H1 (cell line): ENCODE data around the gene UBR1. TPM values are rescaled to one million over a fixed set of nuclear protein-coding genes. Genes with fewer than 3 reads are reported as not detected.

Experiments used
- CTCF ChIA-PET: fragments of 300-600 bp; sonication (Branson Sonifier 250); formaldehyde crosslinking; loops from one replicate; lab custom pipeline; 2021; ENCODE audit not compliant: partially characterized antibody; lab: Charles Lee
- POLR2A ChIA-PET: fragments of 300-600 bp; sonication (Branson Sonifier 250); formaldehyde crosslinking; loops from one replicate; lab custom pipeline; 2021; ENCODE audit warnings: inconsistent platforms; ENCODE audit not compliant: partially characterized antibody; lab: Charles Lee
- DNase-seq, 2 experiments: peaks; one replicate each; pipeline versions ENCODE4 v3.0.0 to v3.0.0-alpha.2; 2010 to 2022; ENCODE audit warnings: low spot score in 2 of 2, low read depth in 1 of 2, mixed read lengths in 1 of 2
- FAIRE-seq: peaks from 2 replicates; lab custom pipeline; 2011; peaks lifted over from hg19 to GRCh38; lab: Jason Lieb, UNC
- H2AFZ ChIP-seq: 2 replicates; pipeline ENCODE4 v1.8.1; 2012; ENCODE audit warnings: low read length, inconsistent platforms
- H2AK5ac ChIP-seq: 2 replicates; pipeline ENCODE4 v1.6.1; 2013; ENCODE audit warnings: low read depth, low read length
- H2BK120ac ChIP-seq: replicated peaks from 2 replicates; pipeline ENCODE3; 2013; ENCODE audit warnings: low read depth, low read length, inconsistent platforms
- H2BK12ac ChIP-seq: 2 replicates; pipeline ENCODE4 v1.6.1; 2013; ENCODE audit warnings: low read depth, low read length
- H2BK15ac ChIP-seq: 2 replicates; pipeline ENCODE4 v1.6.1; 2013; ENCODE audit warnings: low read length
- H2BK20ac ChIP-seq: 2 replicates; pipeline ENCODE4 v1.6.1; 2013; ENCODE audit warnings: low read length
- H2BK5ac ChIP-seq: 2 replicates; pipeline ENCODE4 v1.6.1; 2013; ENCODE audit warnings: low read depth, low read length
- H3K14ac ChIP-seq: 2 replicates; pipeline ENCODE4 v1.6.1; 2013; ENCODE audit warnings: inconsistent platforms; ENCODE audit not compliant: insufficient read length
- H3K18ac ChIP-seq: 2 replicates; pipeline ENCODE4 v1.6.1; 2013; ENCODE audit warnings: low read length; ENCODE audit errors: extremely low read depth
- H3K23ac ChIP-seq: 2 replicates; pipeline ENCODE4 v1.6.1; 2013; ENCODE audit warnings: inconsistent platforms; ENCODE audit not compliant: insufficient read length
- H3K23me2 ChIP-seq: 2 replicates; pipeline ENCODE4 v1.6.1; 2013; ENCODE audit warnings: low read depth, low read length
- H3K27ac ChIP-seq: 2 replicates; pipeline ENCODE4 v1.6.1; 2011; ENCODE audit warnings: low read depth, low read length, inconsistent platforms
- H3K27me3 ChIP-seq, 4 experiments: replicated peaks in 1 of 4; 1 replicate in 1 of 4; 2 replicates in 3 of 4; pipeline versions ENCODE4 v1.6.1 to v1.8.1; 2011 to 2013; ENCODE audit warnings: low read length in 3 of 4, mild to moderate bottlenecking in 3 of 4, inconsistent platforms in 2 of 4, mixed read lengths in 2 of 4, moderate library complexity in 1 of 4; ENCODE audit not compliant: control insufficient read depth in 3 of 4, insufficient read depth in 3 of 4; ENCODE audit errors: extremely low read depth in 1 of 4
- H3K36me3 ChIP-seq, 4 experiments: 2 replicates each; pipeline versions ENCODE4 v1.6.1 to v1.8.1; 2011 to 2013; ENCODE audit warnings: mild to moderate bottlenecking in 4 of 4, low read length in 3 of 4, moderate library complexity in 2 of 4, control low read depth in 1 of 4, inconsistent platforms in 1 of 4; ENCODE audit not compliant: insufficient read depth in 4 of 4, control insufficient read depth in 2 of 4
- H3K4ac ChIP-seq: replicated peaks from 2 replicates; pipeline ENCODE3; 2013; ENCODE audit warnings: low read length, low read depth, mixed read lengths, inconsistent platforms; ENCODE audit not compliant: insufficient read length
- H3K4me1 ChIP-seq, 4 experiments: replicated peaks in 1 of 4; 1 replicate in 1 of 4; 2 replicates in 3 of 4; pipeline versions ENCODE4 v1.6.1 to v1.8.1; 2011 to 2013; ENCODE audit warnings: low read length in 3 of 4, inconsistent platforms in 2 of 4, mixed read lengths in 1 of 4; ENCODE audit not compliant: insufficient read depth in 4 of 4, control insufficient read depth in 3 of 4
- H3K4me2 ChIP-seq, 2 experiments: 2 replicates each; pipeline versions ENCODE4 v1.6.1 to v1.8.1; 2011 to 2013; ENCODE audit warnings: low read depth in 2 of 2, low read length in 2 of 2, control low read depth in 1 of 2, inconsistent platforms in 1 of 2, mild to moderate bottlenecking in 1 of 2; ENCODE audit not compliant: insufficient read depth in 1 of 2
- H3K4me3 ChIP-seq, 4 experiments: fragments of 200-600, 300-600 bp in 1 of 4; sonication (generic), shearing (Covaris generic), sonication (Bioruptor Twin) in 1 of 4; 2 replicates each; pipeline versions ENCODE4 v1.5.1 to v1.8.1; 2011 to 2016; ENCODE audit warnings: low read length in 4 of 4, low read depth in 3 of 4, control low read depth in 2 of 4, inconsistent platforms in 2 of 4, mild to moderate bottlenecking in 2 of 4, mixed read lengths in 1 of 4, moderate library complexity in 1 of 4; ENCODE audit not compliant: insufficient read depth in 2 of 4; ENCODE audit errors: extremely low read depth in 1 of 4
- H3K56ac ChIP-seq: replicated peaks from 2 replicates; pipeline ENCODE3; 2013; ENCODE audit warnings: low read depth, mild to moderate bottlenecking, mixed read lengths, low read length, inconsistent platforms; ENCODE audit not compliant: insufficient read length
- H3K79me1 ChIP-seq: 2 replicates; pipeline ENCODE4 v1.6.1; 2013; ENCODE audit warnings: low read depth, low read length, control low read depth
- H3K79me2 ChIP-seq, 2 experiments: 2 replicates each; pipeline versions ENCODE4 v1.6.1 to v1.8.1; 2012 to 2013; ENCODE audit warnings: low read length in 2 of 2, mild to moderate bottlenecking in 2 of 2, inconsistent platforms in 1 of 2; ENCODE audit not compliant: insufficient read depth in 2 of 2, control insufficient read depth in 1 of 2
- H3K9ac ChIP-seq, 4 experiments: replicated peaks in 1 of 4; 1 replicate in 1 of 4; 2 replicates in 3 of 4; pipeline versions ENCODE4 v1.6.1 to v1.8.1; 2011 to 2013; ENCODE audit warnings: low read depth in 3 of 4, low read length in 3 of 4, control low read depth in 2 of 4, mild to moderate bottlenecking in 2 of 4, moderate library complexity in 2 of 4, inconsistent platforms in 1 of 4; ENCODE audit errors: extremely low read depth in 1 of 4
- H3K9me3 ChIP-seq, 2 experiments: 2 replicates each; pipeline versions ENCODE4 v1.6.1 to v1.8.1; 2012 to 2013; ENCODE audit warnings: mild to moderate bottlenecking in 2 of 2, moderate library complexity in 2 of 2, control low read depth in 1 of 2, inconsistent platforms in 1 of 2, low read depth in 1 of 2, low read length in 1 of 2, mixed read lengths in 1 of 2; ENCODE audit not compliant: insufficient read depth in 2 of 2
- H4K20me1 ChIP-seq, 2 experiments: replicated peaks in 1 of 2; 2 replicates each; pipeline versions ENCODE3 to v1.8.1; 2011 to 2013; ENCODE audit warnings: inconsistent platforms in 2 of 2, low read length in 2 of 2, mild to moderate bottlenecking in 1 of 2; ENCODE audit not compliant: insufficient read depth in 2 of 2, control insufficient read depth in 1 of 2
- H4K5ac ChIP-seq: 2 replicates; pipeline ENCODE4 v1.6.1; 2013; ENCODE audit warnings: low read length, low read depth, mixed read lengths, inconsistent platforms; ENCODE audit not compliant: insufficient read length
- H4K8ac ChIP-seq: 2 replicates; pipeline ENCODE4 v1.8.0; 2013; ENCODE audit warnings: mild to moderate bottlenecking, moderate library complexity, low read length, inconsistent platforms; ENCODE audit not compliant: insufficient read depth; ENCODE audit errors: extremely low read depth
- H4K91ac ChIP-seq: replicated peaks from 2 replicates; pipeline ENCODE3; 2013; ENCODE audit warnings: low read length, mixed read lengths, inconsistent platforms; ENCODE audit not compliant: insufficient read length
- ATF2 ChIP-seq: IDR thresholded peaks from 2 replicates; pipeline ENCODE4 v1.6.1; 2012; ENCODE audit warnings: low read length, inconsistent platforms
- BRCA1 ChIP-seq: IDR thresholded peaks from 2 replicates; pipeline ENCODE4 v1.6.1; 2012; ENCODE audit warnings: low read depth, low read length, improper control_type of control experiment
- EGR1 ChIP-seq: IDR thresholded peaks from 2 replicates; pipeline ENCODE4 v1.6.1; 2011; ENCODE audit warnings: low read depth, low read length, borderline replicate concordance
- FOSL1 ChIP-seq: IDR thresholded peaks from 2 replicates; pipeline ENCODE4 v1.6.1; 2011; ENCODE audit warnings: mild to moderate bottlenecking, low read depth, low read length, moderate library complexity; ENCODE audit not compliant: insufficient read depth
- KDM1A ChIP-seq: fragments of 200-600, 300-600 bp; sonication (generic); IDR thresholded peaks from 2 replicates; pipeline ENCODE4 v1.7.1; 2016; ENCODE audit warnings: mild to moderate bottlenecking, low read length, borderline replicate concordance
- KDM4A ChIP-seq: IDR thresholded peaks from one replicate; pipeline ENCODE4 v1.7.1; 2012; ENCODE audit warnings: low read depth, mild to moderate bottlenecking, moderate library complexity, low read length, inconsistent platforms; ENCODE audit not compliant: severe bottlenecking
- PHF8 ChIP-seq: fragments of 200-600 bp; sonication (generic); conservative IDR thresholded peaks from 2 replicates; pipeline ENCODE4 v1.7.1; 2012; ENCODE audit warnings: low read depth, mild to moderate bottlenecking, inconsistent platforms, low read length, moderate library complexity
- TAF1 ChIP-seq: IDR thresholded peaks from 2 replicates; pipeline ENCODE4 v1.6.1; 2011; ENCODE audit warnings: mild to moderate bottlenecking, low read depth, low read length
- TBP ChIP-seq: IDR thresholded peaks from 2 replicates; pipeline ENCODE4 v1.6.1; 2011; ENCODE audit warnings: low read depth, low read length, improper control_type of control experiment
- USF2 ChIP-seq: IDR thresholded peaks from 2 replicates; pipeline ENCODE4 v1.6.1; 2011; ENCODE audit warnings: low read length, improper control_type of control experiment
- WGBS, 2 experiments: shearing (Covaris generic) in 1 of 2; methylation state at CpG; one replicate each; pipeline versions ENCODE4 v1.1.6 to v1.1.7; 2013 to 2015; ENCODE audit warnings: low lambda C conversion rate in 2 of 2, mixed read lengths in 2 of 2, inconsistent platforms in 1 of 2, low coverage in 1 of 2, missing lambda C conversion rate in 1 of 2; ENCODE audit not compliant: insufficient replicate concordance in 2 of 2, insufficient coverage in 1 of 2, insufficient read length in 1 of 2; ENCODE audit errors: extremely low coverage in 1 of 2, missing lambda C conversion rate in 1 of 2; 5-methylcytosine and 5-hydroxymethylcytosine counted together
- polyA plus RNA-seq, 7 experiments: library from polyadenylated mRNA; depleted of rRNA in 3 of 7; stranded (reverse) in 5 of 7; unstranded in 2 of 7; fragments of >200 nt in 5 of 7; fragments of 200-250 nt in 2 of 7; gene quantifications; 1 replicate in 5 of 7; 2 replicates in 1 of 7; 4 replicates in 1 of 7; pipeline versions ENCODE4 v1.2.1 to v1.2.3, GENCODE V29; 2011 to 2013; ENCODE audit warnings: missing spikeins in 2 of 7, mixed read lengths in 2 of 7
- total RNA-seq: library from RNA; stranded (reverse); fragmentation: NEBNext Ultra II Directional; extraction: Animal tissue kit (Norgen Biotek cat#: 25700); gene quantifications from 2 replicates; pipeline ENCODE4 v1.2.1, GENCODE V29; 2021

Gene UBR1
- total and polyA plus RNA-seq, 2 of the 8 experiments (the other 6 are each of a cell fraction or from before 2014, with no cell fraction given), result 3.7 to 18.7 TPM

GRCh38 chr15:42933886-42934667, 171.8 kb downstream of the UBR1 start:
- ChIA-PET CTCF (interaction anchor here (0.9 to 1.6 kb wide), 4 partner anchors 8 to 238 kb away, joined by 3 to 5 read pairs (median 4); no protein-coding TSS in a partner anchor), POLR2A (no interaction called here)
- no peak for FAIRE-seq
- TF ChIP-seq KDM4A (no peak), FOSL1 (no peak), USF2 (no peak), ATF2 (no peak), EGR1 (no peak), TAF1 (no peak), BRCA1 (no peak), TBP (no peak), KDM1A (no peak), PHF8 (no peak)

More at GRCh38 chr15:42933886-42934667, 171.8 kb downstream of the UBR1 start:
- Histone ChIP-seq H3K56ac (no peak overlapping the region), H2BK5ac (no peak overlapping the region), H2BK20ac (no peak overlapping the region), H3K27me3 (no peaks in the 10 kb centered on the region), H3K79me2 (no peaks in the 10 kb centered on the region), H3K23me2 (no peaks in the 10 kb centered on the region; the same call in 1 of the 2 replicates), H3K14ac (no peak overlapping the region), H3K4me2 (no peak overlapping the region), H3K27ac (no peak overlapping the region), H4K20me1 (no peaks in the 10 kb centered on the region), H3K9me3 (no peaks in the 10 kb centered on the region), H2BK15ac (no peak overlapping the region), H3K4ac (no peak overlapping the region), H4K91ac (no peak overlapping the region), H4K5ac (no peak overlapping the region), H3K4me1 (no peaks in the 10 kb centered on the region), H3K36me3 (no peaks in the 10 kb centered on the region), H3K4me3 (no peak overlapping the region), H3K18ac (no peak overlapping the region), H2AK5ac (no peak overlapping the region), H3K79me1 (no peaks in the 10 kb centered on the region), H2AFZ (no peak overlapping the region), H2BK120ac (no peak overlapping the region), H3K23ac (no peak overlapping the region), H3K9ac (no peak overlapping the region), H2BK12ac (no peak overlapping the region), H4K8ac (no peak overlapping the region)
- peak in 1 of 2 experiments; percentile 16 for DNase-seq
- 82% methylated on average over 7 of the region's 7 CpGs; no CpG with 5 or more reads in 1 of the 2 experiments for WGBS, 2 experiments
